Measurements from ENCODE around the gene TMEM209. TPM values are rescaled to one million over a fixed set of nuclear protein-coding genes. Genes with fewer than 3 reads are reported as not detected.

Gene TMEM209
- polyA plus RNA-seq, 1 donor (not counting 4 experiments of a cell fraction or from before 2014, with no cell fraction given), result 20.0 TPM

DNA sequence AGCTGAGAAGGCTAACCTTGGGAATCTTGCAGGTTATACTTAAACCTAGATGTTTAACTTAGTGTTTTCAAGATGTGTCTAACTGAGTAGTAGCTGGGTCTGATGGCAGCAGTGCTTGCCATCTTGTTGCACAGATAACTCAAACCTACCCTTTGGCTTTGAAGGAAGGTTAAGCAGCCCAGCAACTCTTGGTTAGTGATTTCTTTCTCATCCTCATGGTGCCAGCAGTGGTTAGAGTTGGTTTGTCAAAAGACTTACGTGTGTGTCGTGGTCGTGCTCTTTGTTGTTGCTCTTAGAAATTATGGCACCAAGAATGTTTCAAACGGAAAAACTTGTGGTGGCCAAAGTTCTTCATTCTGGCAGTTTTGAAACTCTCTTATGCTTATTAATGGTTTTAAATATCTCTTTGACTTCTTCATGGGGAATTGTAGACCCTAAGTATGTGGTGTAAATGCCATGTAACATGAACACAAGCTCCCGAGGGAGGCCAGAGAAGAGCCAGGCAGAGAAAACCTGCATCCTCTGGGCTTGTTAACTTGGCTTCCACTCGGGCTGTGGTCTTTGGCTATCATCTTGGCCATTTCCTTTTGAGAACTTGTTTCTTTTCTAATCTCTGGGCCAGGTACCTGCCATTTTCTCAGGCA, 73.9 kb downstream of the TMEM209 start:
- Histone ChIP-seq H3K9me3 (ENCODE audit: control insufficient read depth, low read depth, low read length) (no peaks in the 10 kb centered on the region), H3K4me2 (ENCODE audit: control insufficient read depth, extremely low read depth, insufficient read depth, low read depth, low read length) (no peak overlapping the region), H3K27me3 (ENCODE audit: control insufficient read depth, extremely low read depth, insufficient read depth, low read length) (no peaks in the 10 kb centered on the region), H3K79me2 (ENCODE audit: control insufficient read depth, insufficient read depth, low read length) (no peaks in the 10 kb centered on the region), H3K27ac (ENCODE audit: control insufficient read depth, insufficient read depth, low read length) (no peak overlapping the region), H3K4me3 (ENCODE audit: control insufficient read depth in 2 of 3, extremely low read depth in 1 of 3, insufficient read depth in 2 of 3, low read depth in 1 of 3, low read length in 3 of 3) (no peak overlapping the region), H3K9me1 (ENCODE audit: control insufficient read depth, extremely low read depth, insufficient read depth, low read length) (no peaks in the 10 kb centered on the region), H3K4me1 (ENCODE audit: control insufficient read depth, extremely low read depth, insufficient read depth, low read length) (no peaks in the 10 kb centered on the region), H4K20me1 (ENCODE audit: control insufficient read depth, extremely low read depth, insufficient read depth, low read length) (no peaks in the 10 kb centered on the region), H3K36me3 (ENCODE audit: control insufficient read depth in 2 of 2, extremely low read depth in 1 of 2, insufficient read depth in 2 of 2, low read length in 2 of 2) (peaks cover 8 to 16% of the 10 kb centered on the region in 2 experiments), H2AFZ (ENCODE audit: control insufficient read depth, low read length) (no peak overlapping the region), H3K9ac (ENCODE audit: control insufficient read depth, extremely low read depth, insufficient read depth, low read length) (no peak overlapping the region)
- dilution Hi-C loops (cut with MboI; ENCODE audit: extremely low pct_ligation_motif_present, low sequenced_read_pairs), result no loop called here
- no peak for DNase-seq (ENCODE audit: low read depth, low spot score)
- no peak for TF ChIP-seq EZH2 (IDR thresholded peaks at IDR 0.05; ENCODE audit: low read length)
- TF ChIP-seq, protein P1, sequence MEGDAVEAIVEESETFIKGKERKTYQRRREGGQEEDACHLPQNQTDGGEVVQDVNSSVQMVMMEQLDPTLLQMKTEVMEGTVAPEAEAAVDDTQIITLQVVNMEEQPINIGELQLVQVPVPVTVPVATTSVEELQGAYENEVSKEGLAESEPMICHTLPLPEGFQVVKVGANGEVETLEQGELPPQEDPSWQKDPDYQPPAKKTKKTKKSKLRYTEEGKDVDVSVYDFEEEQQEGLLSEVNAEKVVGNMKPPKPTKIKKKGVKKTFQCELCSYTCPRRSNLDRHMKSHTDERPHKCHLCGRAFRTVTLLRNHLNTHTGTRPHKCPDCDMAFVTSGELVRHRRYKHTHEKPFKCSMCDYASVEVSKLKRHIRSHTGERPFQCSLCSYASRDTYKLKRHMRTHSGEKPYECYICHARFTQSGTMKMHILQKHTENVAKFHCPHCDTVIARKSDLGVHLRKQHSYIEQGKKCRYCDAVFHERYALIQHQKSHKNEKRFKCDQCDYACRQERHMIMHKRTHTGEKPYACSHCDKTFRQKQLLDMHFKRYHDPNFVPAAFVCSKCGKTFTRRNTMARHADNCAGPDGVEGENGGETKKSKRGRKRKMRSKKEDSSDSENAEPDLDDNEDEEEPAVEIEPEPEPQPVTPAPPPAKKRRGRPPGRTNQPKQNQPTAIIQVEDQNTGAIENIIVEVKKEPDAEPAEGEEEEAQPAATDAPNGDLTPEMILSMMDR (optimal IDR thresholded peaks at IDR 0.05 in 1 of 3, IDR thresholded peaks at IDR 0.05 in 1 of 3, conservative IDR thresholded peaks at IDR 0.05 in 1 of 3; ENCODE audit: extremely low read depth in 1 of 3, insufficient read depth in 2 of 3, low read length in 3 of 3), result no peak
- no peak for FAIRE-seq

DNA sequence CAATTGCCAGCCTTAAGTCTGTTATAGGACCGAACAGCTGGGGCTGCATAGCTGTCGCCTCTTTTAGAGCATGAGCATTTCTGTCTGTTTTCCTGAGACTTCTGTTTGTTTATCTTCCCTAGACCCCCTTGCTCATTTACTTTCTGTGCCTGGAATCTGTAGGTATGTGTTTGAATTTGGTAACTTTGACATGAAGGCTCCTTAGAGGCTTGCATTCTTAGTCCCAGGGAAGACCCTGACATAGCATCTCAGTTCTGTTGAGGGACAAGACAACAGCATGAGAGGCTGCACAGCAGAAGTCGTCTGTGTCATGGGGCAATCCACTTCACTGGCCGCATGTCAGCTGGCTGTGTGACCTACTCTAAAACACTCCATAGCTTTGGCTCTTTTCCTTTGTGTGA, 76.2 kb downstream of the TMEM209 start:
- no peak for TF ChIP-seq EZH2 (IDR thresholded peaks at IDR 0.05; ENCODE audit: low read length)
- TF ChIP-seq, protein P1 (optimal IDR thresholded peaks at IDR 0.05 in 1 of 3, IDR thresholded peaks at IDR 0.05 in 1 of 3, conservative IDR thresholded peaks at IDR 0.05 in 1 of 3; ENCODE audit: extremely low read depth in 1 of 3, insufficient read depth in 2 of 3, low read length in 3 of 3), result no peak
- Histone ChIP-seq H3K79me2 (ENCODE audit: control insufficient read depth, insufficient read depth, low read length) (no peaks in the 10 kb centered on the region), H3K27me3 (ENCODE audit: control insufficient read depth, extremely low read depth, insufficient read depth, low read length) (no peaks in the 10 kb centered on the region), H3K4me2 (ENCODE audit: control insufficient read depth, extremely low read depth, insufficient read depth, low read depth, low read length) (no peak overlapping the region), H2AFZ (ENCODE audit: control insufficient read depth, low read length) (no peak overlapping the region), H3K9me1 (ENCODE audit: control insufficient read depth, extremely low read depth, insufficient read depth, low read length) (no peaks in the 10 kb centered on the region), H3K27ac (ENCODE audit: control insufficient read depth, insufficient read depth, low read length) (no peak overlapping the region), H3K4me3 (ENCODE audit: control insufficient read depth in 2 of 3, extremely low read depth in 1 of 3, insufficient read depth in 2 of 3, low read depth in 1 of 3, low read length in 3 of 3) (no peak overlapping the region), H3K9ac (ENCODE audit: control insufficient read depth, extremely low read depth, insufficient read depth, low read length) (no peak overlapping the region), H4K20me1 (ENCODE audit: control insufficient read depth, extremely low read depth, insufficient read depth, low read length) (no peaks in the 10 kb centered on the region), H3K36me3 (ENCODE audit: control insufficient read depth in 2 of 2, extremely low read depth in 1 of 2, insufficient read depth in 2 of 2, low read length in 2 of 2) (peaks cover 8 to 16% of the 10 kb centered on the region in 2 experiments), H3K4me1 (ENCODE audit: control insufficient read depth, extremely low read depth, insufficient read depth, low read length) (no peaks in the 10 kb centered on the region), H3K9me3 (ENCODE audit: control insufficient read depth, low read depth, low read length) (no peaks in the 10 kb centered on the region)
- dilution Hi-C loops (cut with MboI; ENCODE audit: extremely low pct_ligation_motif_present, low sequenced_read_pairs), result no loop called here
- FAIRE-seq (no peak), DNase-seq (ENCODE audit: low read depth, low spot score) (no peak)

Measured in keratinocyte (primary cell).